Measurements from ENCODE around the gene ATL3. TPM values are rescaled to one million over a fixed set of nuclear protein-coding genes. Genes with fewer than 3 reads are reported as not detected.

The ATL3 gene
- total and polyA plus RNA-seq, 4 donors, result 5.9 to 33.6 (median 16.2) TPM

DNA sequence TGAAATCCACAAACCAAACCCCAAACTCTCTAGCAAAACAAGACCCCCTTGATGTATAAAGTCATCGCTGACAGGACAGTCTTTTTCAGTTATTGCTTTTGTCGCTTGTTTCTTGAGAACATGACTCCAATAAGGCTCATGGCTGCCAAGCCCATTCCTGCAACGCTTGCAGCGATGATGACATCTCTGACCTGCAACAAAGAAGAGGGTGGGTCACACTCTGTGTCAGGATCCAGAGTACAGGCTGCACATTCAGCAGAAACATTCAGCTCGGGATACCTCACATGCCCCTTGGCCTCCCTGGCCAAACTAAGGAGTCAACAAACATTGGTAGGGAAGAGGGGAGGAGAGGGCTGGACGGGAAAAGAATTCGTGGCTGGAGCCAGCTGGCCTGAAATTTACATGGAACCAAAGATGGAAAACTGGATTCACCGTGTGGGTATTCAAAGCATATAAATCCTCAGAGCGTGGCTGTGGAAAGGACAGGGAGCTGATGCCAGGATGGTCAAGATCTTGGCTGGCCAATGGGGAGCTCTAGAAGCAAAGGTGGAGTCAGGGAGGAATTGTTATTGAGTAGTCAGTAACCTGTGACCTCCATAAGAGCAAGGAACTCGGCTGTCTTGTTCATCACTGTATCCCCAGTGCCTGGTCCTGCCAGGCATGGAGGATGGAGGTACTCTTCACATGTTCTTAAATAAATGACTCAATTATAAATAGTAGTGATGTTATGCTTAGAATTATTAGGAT lies 96.1 kb downstream of the ATL3 start:
- WGBS, result 28% methylated on average over 10 of the region's 10 CpGs
- H3K36me3 ChIP-seq (ENCODE audit: control insufficient read depth in 4 of 4, insufficient read depth in 3 of 4, low read depth in 1 of 4, low read length in 3 of 4), result peaks cover 2 to 8% (median 2%) of the 10 kb centered on the region in 4 donors
- peak; percentile 79 for TF ChIP-seq FOXA1 (IDR thresholded peaks at IDR 0.05)
- TF ChIP-seq HNF4A (conservative IDR thresholded peaks at IDR 0.05), result peak; percentile 82 to 91
- no peak for TF ChIP-seq TAF1 (conservative IDR thresholded peaks at IDR 0.05)
- peak; percentile 82 for TF ChIP-seq YY1 (IDR thresholded peaks at IDR 0.05)
- TF ChIP-seq, protein P1, sequence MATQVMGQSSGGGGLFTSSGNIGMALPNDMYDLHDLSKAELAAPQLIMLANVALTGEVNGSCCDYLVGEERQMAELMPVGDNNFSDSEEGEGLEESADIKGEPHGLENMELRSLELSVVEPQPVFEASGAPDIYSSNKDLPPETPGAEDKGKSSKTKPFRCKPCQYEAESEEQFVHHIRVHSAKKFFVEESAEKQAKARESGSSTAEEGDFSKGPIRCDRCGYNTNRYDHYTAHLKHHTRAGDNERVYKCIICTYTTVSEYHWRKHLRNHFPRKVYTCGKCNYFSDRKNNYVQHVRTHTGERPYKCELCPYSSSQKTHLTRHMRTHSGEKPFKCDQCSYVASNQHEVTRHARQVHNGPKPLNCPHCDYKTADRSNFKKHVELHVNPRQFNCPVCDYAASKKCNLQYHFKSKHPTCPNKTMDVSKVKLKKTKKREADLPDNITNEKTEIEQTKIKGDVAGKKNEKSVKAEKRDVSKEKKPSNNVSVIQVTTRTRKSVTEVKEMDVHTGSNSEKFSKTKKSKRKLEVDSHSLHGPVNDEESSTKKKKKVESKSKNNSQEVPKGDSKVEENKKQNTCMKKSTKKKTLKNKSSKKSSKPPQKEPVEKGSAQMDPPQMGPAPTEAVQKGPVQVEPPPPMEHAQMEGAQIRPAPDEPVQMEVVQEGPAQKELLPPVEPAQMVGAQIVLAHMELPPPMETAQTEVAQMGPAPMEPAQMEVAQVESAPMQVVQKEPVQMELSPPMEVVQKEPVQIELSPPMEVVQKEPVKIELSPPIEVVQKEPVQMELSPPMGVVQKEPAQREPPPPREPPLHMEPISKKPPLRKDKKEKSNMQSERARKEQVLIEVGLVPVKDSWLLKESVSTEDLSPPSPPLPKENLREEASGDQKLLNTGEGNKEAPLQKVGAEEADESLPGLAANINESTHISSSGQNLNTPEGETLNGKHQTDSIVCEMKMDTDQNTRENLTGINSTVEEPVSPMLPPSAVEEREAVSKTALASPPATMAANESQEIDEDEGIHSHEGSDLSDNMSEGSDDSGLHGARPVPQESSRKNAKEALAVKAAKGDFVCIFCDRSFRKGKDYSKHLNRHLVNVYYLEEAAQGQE (IDR thresholded peaks at IDR 0.05), result peak; percentile 49
- TF ChIP-seq SP1 (IDR thresholded peaks at IDR 0.05), result peak; percentile 88
- TF ChIP-seq, protein P2, sequence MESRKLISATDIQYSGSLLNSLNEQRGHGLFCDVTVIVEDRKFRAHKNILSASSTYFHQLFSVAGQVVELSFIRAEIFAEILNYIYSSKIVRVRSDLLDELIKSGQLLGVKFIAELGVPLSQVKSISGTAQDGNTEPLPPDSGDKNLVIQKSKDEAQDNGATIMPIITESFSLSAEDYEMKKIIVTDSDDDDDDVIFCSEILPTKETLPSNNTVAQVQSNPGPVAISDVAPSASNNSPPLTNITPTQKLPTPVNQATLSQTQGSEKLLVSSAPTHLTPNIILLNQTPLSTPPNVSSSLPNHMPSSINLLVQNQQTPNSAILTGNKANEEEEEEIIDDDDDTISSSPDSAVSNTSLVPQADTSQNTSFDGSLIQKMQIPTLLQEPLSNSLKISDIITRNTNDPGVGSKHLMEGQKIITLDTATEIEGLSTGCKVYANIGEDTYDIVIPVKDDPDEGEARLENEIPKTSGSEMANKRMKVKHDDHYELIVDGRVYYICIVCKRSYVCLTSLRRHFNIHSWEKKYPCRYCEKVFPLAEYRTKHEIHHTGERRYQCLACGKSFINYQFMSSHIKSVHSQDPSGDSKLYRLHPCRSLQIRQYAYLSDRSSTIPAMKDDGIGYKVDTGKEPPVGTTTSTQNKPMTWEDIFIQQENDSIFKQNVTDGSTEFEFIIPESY (IDR thresholded peaks at IDR 0.05), result peak; percentile 62
- peak; percentile 77 for TF ChIP-seq NR2F2 (IDR thresholded peaks at IDR 0.05)
- TF ChIP-seq, protein P3, sequence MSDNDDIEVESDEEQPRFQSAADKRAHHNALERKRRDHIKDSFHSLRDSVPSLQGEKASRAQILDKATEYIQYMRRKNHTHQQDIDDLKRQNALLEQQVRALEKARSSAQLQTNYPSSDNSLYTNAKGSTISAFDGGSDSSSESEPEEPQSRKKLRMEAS (IDR thresholded peaks at IDR 0.05), result peak; percentile 88
- peak; percentile 50 to 81 for TF ChIP-seq JUND (IDR thresholded peaks at IDR 0.05)
- TF ChIP-seq, protein P4, sequence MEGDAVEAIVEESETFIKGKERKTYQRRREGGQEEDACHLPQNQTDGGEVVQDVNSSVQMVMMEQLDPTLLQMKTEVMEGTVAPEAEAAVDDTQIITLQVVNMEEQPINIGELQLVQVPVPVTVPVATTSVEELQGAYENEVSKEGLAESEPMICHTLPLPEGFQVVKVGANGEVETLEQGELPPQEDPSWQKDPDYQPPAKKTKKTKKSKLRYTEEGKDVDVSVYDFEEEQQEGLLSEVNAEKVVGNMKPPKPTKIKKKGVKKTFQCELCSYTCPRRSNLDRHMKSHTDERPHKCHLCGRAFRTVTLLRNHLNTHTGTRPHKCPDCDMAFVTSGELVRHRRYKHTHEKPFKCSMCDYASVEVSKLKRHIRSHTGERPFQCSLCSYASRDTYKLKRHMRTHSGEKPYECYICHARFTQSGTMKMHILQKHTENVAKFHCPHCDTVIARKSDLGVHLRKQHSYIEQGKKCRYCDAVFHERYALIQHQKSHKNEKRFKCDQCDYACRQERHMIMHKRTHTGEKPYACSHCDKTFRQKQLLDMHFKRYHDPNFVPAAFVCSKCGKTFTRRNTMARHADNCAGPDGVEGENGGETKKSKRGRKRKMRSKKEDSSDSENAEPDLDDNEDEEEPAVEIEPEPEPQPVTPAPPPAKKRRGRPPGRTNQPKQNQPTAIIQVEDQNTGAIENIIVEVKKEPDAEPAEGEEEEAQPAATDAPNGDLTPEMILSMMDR (IDR thresholded peaks at IDR 0.05; ENCODE audit: low read depth, low read length, missing input control), result no peak
- TF ChIP-seq GABPA (IDR thresholded peaks at IDR 0.05 in 1 of 2, conservative IDR thresholded peaks at IDR 0.05 in 1 of 2), result no peak
- TF ChIP-seq RXRA (IDR thresholded peaks at IDR 0.05), result peak; percentile 95 to 97
- TF ChIP-seq RAD21 (IDR thresholded peaks at IDR 0.05), result peak; percentile 7 to 54
- peak; percentile 63 for TF ChIP-seq FOXA2 (IDR thresholded peaks at IDR 0.05)
- TF ChIP-seq, protein P5, sequence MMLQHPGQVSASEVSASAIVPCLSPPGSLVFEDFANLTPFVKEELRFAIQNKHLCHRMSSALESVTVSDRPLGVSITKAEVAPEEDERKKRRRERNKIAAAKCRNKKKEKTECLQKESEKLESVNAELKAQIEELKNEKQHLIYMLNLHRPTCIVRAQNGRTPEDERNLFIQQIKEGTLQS (IDR thresholded peaks at IDR 0.05), result peak; percentile 98
- peak in 1 of 2 donors; percentile 75 for TF ChIP-seq EGR1 (IDR thresholded peaks at IDR 0.05; ENCODE audit: low read depth in 2 of 2)
- peak; percentile 42 for TF ChIP-seq HNF4G (IDR thresholded peaks at IDR 0.05)
- peaks cover 7 to 26% (median 16%) of the 10 kb centered on the region in 4 donors for H3K4me1 ChIP-seq (ENCODE audit: control insufficient read depth in 4 of 4, insufficient read depth in 4 of 4, low read length in 3 of 4)
- H3K9me3 ChIP-seq (ENCODE audit: control insufficient read depth in 4 of 4, low read length in 3 of 4), result no peaks in the 10 kb centered on the region
- H3K9ac ChIP-seq (ENCODE audit: low read depth in 1 of 2, low read length in 2 of 2), result peak overlapping the region in 1 of 2 donors; percentile 60
- peak overlapping the region; percentile 53 to 75 for H3K27ac ChIP-seq (ENCODE audit: low read depth in 1 of 2, low read length in 2 of 2)
- H3K27me3 ChIP-seq (ENCODE audit: control insufficient read depth in 4 of 4, insufficient read depth in 4 of 4, low read length in 3 of 4), result no peaks in the 10 kb centered on the region
- peak overlapping the region in 1 of 3 donors; percentile 47 for H3K4me3 ChIP-seq (ENCODE audit: low read depth in 1 of 3, low read length in 3 of 3)
- no peak for DNase-seq (ENCODE audit: low spot score)

Small RNAs within 50 kb of the gene (small RNA-seq; reads per million reads assigned to genes)
- gene AP000753.3, result not detected

Other genes starting within 250 kb of the ATL3 start
- 1 to 10 TPM in 1 of 2 donors, not detected in 1; 1.4 TPM for gene PLAAT5, start 180.2 kb downstream of the ATL3 start, total RNA-seq
- under 1 TPM in 1 of 2 donors, not detected in 1; 0.03 TPM for gene PLAAT5, start 180.2 kb downstream of the ATL3 start, polyA plus RNA-seq
- gene LGALS12, start 165.3 kb downstream of the ATL3 start, total RNA-seq, result under 1 TPM in 1 of 2 donors, not detected in 1; 0.98 TPM
- under 1 TPM in 1 of 2 donors, not detected in 1; 0.03 TPM for gene LGALS12, start 165.3 kb downstream of the ATL3 start, polyA plus RNA-seq
- gene PLAAT4, start 134.6 kb downstream of the ATL3 start, total RNA-seq, result 10 to 100 TPM in 1 of 2 donors, 1 to 10 TPM in 1; 4.4 to 23.8 TPM
- 10 to 100 TPM; 65.9 to 86.4 TPM for gene PLAAT4, start 134.6 kb downstream of the ATL3 start, polyA plus RNA-seq
- not detected for gene PLAAT2, start 108.0 kb downstream of the ATL3 start, total RNA-seq
- under 1 TPM; 0.32 to 0.44 TPM for gene PLAAT2, start 108.0 kb downstream of the ATL3 start, polyA plus RNA-seq
- gene PLAAT3, start 56.9 kb downstream of the ATL3 start, total RNA-seq, result 10 to 100 TPM; 13.4 to 18.9 TPM
- gene PLAAT3, start 56.9 kb downstream of the ATL3 start, polyA plus RNA-seq, result 10 to 100 TPM; 89.6 to 90.1 TPM
- gene RTN3, start 10.1 kb upstream of the ATL3 start, total RNA-seq, result 10 to 100 TPM; 29.7 to 31.0 TPM
- gene RTN3, start 10.1 kb upstream of the ATL3 start, polyA plus RNA-seq, result 10 to 100 TPM; 31.9 to 49.3 TPM
- 10 to 100 TPM in 1 of 2 donors, 1 to 10 TPM in 1; 8.4 to 12.1 TPM for gene ZFTA, start 97.4 kb upstream of the ATL3 start, total RNA-seq
- 1 to 10 TPM; 1.7 to 5.2 TPM for gene ZFTA, start 97.4 kb upstream of the ATL3 start, polyA plus RNA-seq
- gene SPINDOC, start 142.1 kb upstream of the ATL3 start, total RNA-seq, result 1 to 10 TPM; 3.2 to 3.8 TPM
- gene SPINDOC, start 142.1 kb upstream of the ATL3 start, polyA plus RNA-seq, result 1 to 10 TPM in 1 of 2 donors, under 1 TPM in 1; 0.42 to 2.6 TPM
- 10 to 100 TPM in 1 of 2 donors, 1 to 10 TPM in 1; 9.5 to 11.6 TPM for gene MARK2, start 167.7 kb upstream of the ATL3 start, total RNA-seq
- gene MARK2, start 167.7 kb upstream of the ATL3 start, polyA plus RNA-seq, result 1 to 10 TPM; 3.4 to 6.6 TPM
- gene RCOR2, start 245.8 kb upstream of the ATL3 start, total RNA-seq, result under 1 TPM in 1 of 2 donors, not detected in 1; 0.19 TPM
- under 1 TPM in 1 of 2 donors, not detected in 1; 0.05 TPM for gene RCOR2, start 245.8 kb upstream of the ATL3 start, polyA plus RNA-seq

All from liver (tissue), 10 donors.